ENCODE results near the gene PTPRO.
A peak's percentile ranks its signal among the peaks of the same experiment; 100 is the strongest.

Gene PTPRO

GRCh38 chr12:15574353-15574752 lies 252.0 kb downstream of the PTPRO start:
- no peak for DNase-seq

- DNase-seq, result no peak
Observed at GRCh38 chr12:15575671-15576541, 253.6 kb downstream of the PTPRO start.

GRCh38 chr12:15580431-15580830 lies 258.1 kb downstream of the PTPRO start:
- DNase-seq, result peak; percentile 31

- DNase-seq, result no peak
Observed at GRCh38 chr12:15581006-15581405, 258.7 kb downstream of the PTPRO start.

GRCh38 chr12:15583804-15584203 lies 261.5 kb downstream of the PTPRO start:
- DNase-seq, result peak; percentile 54

GRCh38 chr12:15584366-15585041 lies 262.2 kb downstream of the PTPRO start:
- peak; percentile 64 for DNase-seq

GRCh38 chr12:15589328-15590032 lies 267.2 kb downstream of the PTPRO start:
- no peak for DNase-seq

- DNase-seq, result peak; percentile 77
Observed at GRCh38 chr12:15590180-15590826, 268.0 kb downstream of the PTPRO start.

- DNase-seq, result no peak
Observed at GRCh38 chr12:15591811-15592210, 269.5 kb downstream of the PTPRO start.

GRCh38 chr12:15592934-15593333 lies 270.6 kb downstream of the PTPRO start:
- DNase-seq, result no peak

GRCh38 chr12:15596174-15596573 lies 273.9 kb downstream of the PTPRO start:
- DNase-seq, result no peak

- DNase-seq, result no peak
Observed at GRCh38 chr12:15597125-15597830, 275.0 kb downstream of the PTPRO start.

GRCh38 chr12:15599266-15600037 lies 277.1 kb downstream of the PTPRO start:
- DNase-seq, result no peak

GRCh38 chr12:15600223-15600935 lies 278.1 kb downstream of the PTPRO start:
- DNase-seq, result no peak

GRCh38 chr12:15601210-15601800 lies 279.0 kb downstream of the PTPRO start:
- DNase-seq, result no peak

- no peak for DNase-seq
Observed at GRCh38 chr12:15602051-15602672, 279.9 kb downstream of the PTPRO start.

- no peak for DNase-seq
Observed at GRCh38 chr12:15603474-15604085, 281.3 kb downstream of the PTPRO start.

- no peak for DNase-seq
Observed at GRCh38 chr12:15605881-15606590, 283.7 kb downstream of the PTPRO start.

GRCh38 chr12:15608406-15608805 lies 286.1 kb downstream of the PTPRO start:
- no peak for DNase-seq
